HEK293T (cell line): ENCODE results near the gene BMP8B.

Experiments
- ARNT ChIP-seq: fragments of 450-650 bp; IDR thresholded peaks from 2 replicates; pipeline ENCODE4 v1.6.1; 2017; ENCODE audit warnings: mild to moderate bottlenecking
- CTBP1 ChIP-seq: fragments of 450-650 bp; IDR thresholded peaks from 2 replicates; pipeline ENCODE4 v1.6.1; 2016; ENCODE audit warnings: borderline replicate concordance
- ELF4 ChIP-seq: fragments of 450-650 bp; IDR thresholded peaks from 2 replicates; pipeline ENCODE4 v1.6.1; 2017; ENCODE audit warnings: antibody characterized with exemption
- FOXA1 ChIP-seq: fragments of 450-650 bp; IDR thresholded peaks from 2 replicates; pipeline ENCODE4 v1.6.1; 2016; ENCODE audit warnings: mild to moderate bottlenecking
- FOXK2 ChIP-seq: fragments of 450-650 bp; IDR thresholded peaks from 2 replicates; pipeline ENCODE4 v1.6.1; 2016; ENCODE audit warnings: mild to moderate bottlenecking
- FOXM1 ChIP-seq: fragments of 450-650 bp; IDR thresholded peaks from 2 replicates; pipeline ENCODE4 v1.6.1; 2017; ENCODE audit warnings: mild to moderate bottlenecking, borderline replicate concordance
- SP1 ChIP-seq: fragments of 450-650 bp; IDR thresholded peaks from 2 replicates; pipeline ENCODE4 v1.6.1; 2017
- SUZ12 ChIP-seq: fragments of 450-650 bp; IDR thresholded peaks from 2 replicates; pipeline ENCODE4 v1.6.1; 2016; ENCODE audit warnings: mild to moderate bottlenecking
- ZNF384 ChIP-seq: fragments of 450-650 bp; IDR thresholded peaks from 2 replicates; pipeline ENCODE4 v1.6.1; 2016
- TF ChIP-seq, protein P1 (sequence below): fragments of 450-650 bp; IDR thresholded peaks from 2 replicates; pipeline ENCODE4 v1.6.1; 2016

DNA sequence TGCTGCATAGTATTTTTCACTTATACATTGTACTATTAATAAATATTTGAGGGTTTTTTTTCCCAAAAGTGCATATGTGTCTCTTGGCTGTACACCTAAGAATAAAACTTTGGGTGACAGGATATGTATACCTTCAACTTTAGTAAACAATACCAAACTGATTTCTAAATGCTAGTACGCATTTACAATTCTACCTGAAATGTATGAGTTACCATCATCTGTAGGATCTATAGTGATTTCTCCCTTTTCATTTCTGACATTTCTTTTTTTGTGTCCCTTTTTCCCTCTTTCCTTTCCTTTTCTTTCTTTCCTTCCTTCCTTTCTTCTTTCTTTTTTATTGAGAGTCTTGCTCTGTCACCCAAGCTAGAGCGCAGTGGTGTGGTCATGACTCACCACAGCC lies 16.7 kb upstream of the BMP8B start:
- TF ChIP-seq ARNT: no peak
- no peak for TF ChIP-seq ELF4
- no peak for TF ChIP-seq FOXA1
- TF ChIP-seq, protein P1, sequence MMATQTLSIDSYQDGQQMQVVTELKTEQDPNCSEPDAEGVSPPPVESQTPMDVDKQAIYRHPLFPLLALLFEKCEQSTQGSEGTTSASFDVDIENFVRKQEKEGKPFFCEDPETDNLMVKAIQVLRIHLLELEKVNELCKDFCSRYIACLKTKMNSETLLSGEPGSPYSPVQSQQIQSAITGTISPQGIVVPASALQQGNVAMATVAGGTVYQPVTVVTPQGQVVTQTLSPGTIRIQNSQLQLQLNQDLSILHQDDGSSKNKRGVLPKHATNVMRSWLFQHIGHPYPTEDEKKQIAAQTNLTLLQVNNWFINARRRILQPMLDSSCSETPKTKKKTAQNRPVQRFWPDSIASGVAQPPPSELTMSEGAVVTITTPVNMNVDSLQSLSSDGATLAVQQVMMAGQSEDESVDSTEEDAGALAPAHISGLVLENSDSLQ: no peak
- no peak for TF ChIP-seq SP1
- TF ChIP-seq FOXK2: no peak
- no peak for TF ChIP-seq FOXM1
- TF ChIP-seq CTBP1: no peak
- TF ChIP-seq ZNF384: no peak
- TF ChIP-seq SUZ12: no peak
